Skeletal muscle tissue (tissue), 4 donors: ENCODE results near the gene SENP7. TPM values are rescaled to one million over a fixed set of nuclear protein-coding genes. Genes with fewer than 3 reads are reported as not detected.

Experiments used
- H3K27ac ChIP-seq: one replicate; pipeline ENCODE4 v1.7.0; 2013; ENCODE audit warnings: mild to moderate bottlenecking, low read depth, low read length, inconsistent platforms
- H3K27me3 ChIP-seq, 3 donors: one replicate each; pipeline ENCODE4 v1.7.0; 2013; ENCODE audit warnings: low read length in 3 of 3; ENCODE audit not compliant: control insufficient read depth in 3 of 3, insufficient read depth in 3 of 3
- H3K36me3 ChIP-seq, 3 donors: one replicate each; pipeline ENCODE4 v1.7.0; 2013; ENCODE audit warnings: low read length in 3 of 3; ENCODE audit not compliant: control insufficient read depth in 3 of 3, insufficient read depth in 3 of 3
- H3K4me1 ChIP-seq, 3 donors: one replicate each; pipeline ENCODE4 v1.7.0; 2013; ENCODE audit warnings: low read length in 3 of 3, mild to moderate bottlenecking in 3 of 3; ENCODE audit not compliant: control insufficient read depth in 3 of 3, insufficient read depth in 3 of 3
- H3K4me3 ChIP-seq, 3 donors: one replicate each; pipeline ENCODE4 v1.7.0; 2013; ENCODE audit warnings: low read length in 3 of 3
- H3K9ac ChIP-seq, 3 donors: one replicate each; pipeline ENCODE4 v1.7.0; 2013; ENCODE audit warnings: low read length in 3 of 3, mild to moderate bottlenecking in 3 of 3, moderate library complexity in 2 of 3, low read depth in 1 of 3
- H3K9me3 ChIP-seq, 3 donors: one replicate each; pipeline ENCODE4 v1.7.0; 2013; ENCODE audit warnings: low read length in 3 of 3; ENCODE audit not compliant: control insufficient read depth in 3 of 3
- total RNA-seq: library from RNA; depleted of rRNA; stranded (reverse); fragments of >200 nt; gene quantifications from one replicate; pipeline ENCODE4 v1.2.3, GENCODE V29; 2014
- donor health status: Osteomylitis.

SENP7 gene
- total RNA-seq, 1 donor from 2014 or later, result 33.4 TPM

GRCh38 chr3:101413656-101414055 lies 99.4 kb downstream of the SENP7 start:
- Histone ChIP-seq H3K27ac (no peak overlapping the region), H3K9me3 (no peaks in the 10 kb centered on the region), H3K4me1 (no peaks in the 10 kb centered on the region), H3K4me3 (no peak overlapping the region), H3K27me3 (no peaks in the 10 kb centered on the region), H3K9ac (no peak overlapping the region), H3K36me3 (peaks cover 0 to 4% (median 0%) of the 10 kb centered on the region in 3 donors)

- Histone ChIP-seq H3K36me3 (no peaks in the 10 kb centered on the region), H3K9me3 (peaks cover 0 to 4% (median 0%) of the 10 kb centered on the region in 3 donors), H3K4me3 (no peak overlapping the region), H3K4me1 (peaks cover 0 to 6% (median 6%) of the 10 kb centered on the region in 3 donors), H3K27ac (no peak overlapping the region), H3K9ac (no peak overlapping the region), H3K27me3 (no peaks in the 10 kb centered on the region)
Observed at GRCh38 chr3:101391413-101391950, 121.5 kb downstream of the SENP7 start.

DNA sequence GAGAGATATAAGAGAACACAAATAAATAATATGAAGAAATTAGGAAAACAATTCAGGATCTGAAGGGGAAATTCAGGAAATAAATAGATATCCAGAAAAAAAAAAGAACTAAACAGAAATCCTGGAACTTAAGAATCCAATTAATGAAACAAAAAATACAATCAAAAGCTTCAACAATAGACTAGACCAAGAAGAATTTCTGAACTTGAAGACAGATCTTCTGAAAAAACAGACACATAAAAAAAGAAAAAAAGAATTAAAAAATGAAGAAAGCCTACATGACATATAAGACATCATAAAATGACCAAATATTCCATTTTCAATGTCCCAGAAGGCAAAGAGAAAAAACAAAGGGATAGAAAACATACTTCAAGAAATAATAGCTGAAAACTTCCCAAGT lies 124.3 kb downstream of the SENP7 start:
- peaks cover 0 to 4% (median 0%) of the 10 kb centered on the region in 3 donors for H3K9me3 ChIP-seq

GRCh38 chr3:101387351-101387750 lies 125.7 kb downstream of the SENP7 start:
- peaks cover 0 to 12% (median 9%) of the 10 kb centered on the region in 3 donors for H3K4me1 ChIP-seq
- peaks cover 0 to 4% (median 0%) of the 10 kb centered on the region in 3 donors for H3K9me3 ChIP-seq
- no peaks in the 10 kb centered on the region for H3K36me3 ChIP-seq
- H3K9ac ChIP-seq, result no peak overlapping the region
- H3K27me3 ChIP-seq, result no peaks in the 10 kb centered on the region
- H3K4me3 ChIP-seq, result no peak overlapping the region
- no peak overlapping the region for H3K27ac ChIP-seq

More for the DNA sequence above, 124.3 kb downstream of the SENP7 start:
- H3K27me3 ChIP-seq, result no peaks in the 10 kb centered on the region
- H3K27ac ChIP-seq, result no peak overlapping the region
- no peak overlapping the region for H3K9ac ChIP-seq
- H3K4me3 ChIP-seq, result no peak overlapping the region
- peaks cover 0 to 12% (median 9%) of the 10 kb centered on the region in 3 donors for H3K4me1 ChIP-seq
- H3K36me3 ChIP-seq, result no peaks in the 10 kb centered on the region

DNA sequence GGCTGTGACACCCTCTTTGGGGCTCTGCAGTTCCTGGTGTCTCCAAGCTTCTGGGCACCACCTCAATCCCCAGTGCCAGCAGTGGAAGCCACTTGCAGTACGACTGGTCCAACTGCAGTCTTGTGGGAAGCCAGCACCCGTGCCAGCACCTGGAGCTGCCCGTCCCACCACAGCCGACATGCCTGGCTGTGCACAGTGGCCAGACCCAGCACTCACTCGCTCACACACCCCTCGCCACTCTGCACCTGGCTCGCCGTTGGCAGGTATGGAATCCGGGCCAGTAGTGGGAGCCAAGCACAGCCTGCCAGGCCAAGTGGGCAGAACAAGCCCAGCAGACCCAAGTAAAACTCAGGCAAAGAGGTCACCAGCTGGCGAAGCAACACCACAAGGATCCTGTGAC lies 128.6 kb downstream of the SENP7 start:
- no peak overlapping the region for H3K9ac ChIP-seq
- H3K9me3 ChIP-seq, result peaks cover 0 to 4% (median 0%) of the 10 kb centered on the region in 3 donors
- no peak overlapping the region for H3K4me3 ChIP-seq
- peaks cover 0 to 12% (median 9%) of the 10 kb centered on the region in 3 donors for H3K4me1 ChIP-seq
- H3K36me3 ChIP-seq, result no peaks in the 10 kb centered on the region
- no peaks in the 10 kb centered on the region for H3K27me3 ChIP-seq
- H3K27ac ChIP-seq, result no peak overlapping the region

DNA sequence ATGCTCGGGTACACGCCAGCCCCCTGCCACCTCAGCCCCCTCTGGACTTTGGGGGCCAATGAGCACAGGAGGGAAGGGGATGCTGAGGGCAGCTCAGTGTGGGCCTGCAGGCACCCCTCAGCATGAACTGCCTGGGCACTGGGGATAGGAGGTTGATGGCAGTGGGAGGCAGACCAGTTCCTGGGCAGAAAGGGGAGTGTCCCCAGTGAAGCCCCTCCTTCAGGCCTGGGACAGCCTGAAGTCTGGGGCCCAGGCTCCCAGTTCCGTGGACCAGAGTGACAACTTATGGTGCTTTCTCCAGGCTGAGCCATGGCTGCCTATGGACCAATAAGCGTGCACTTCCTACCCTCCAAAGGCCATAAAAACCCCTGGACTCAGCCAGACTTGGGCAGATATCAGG lies 129.4 kb downstream of the SENP7 start:
- Histone ChIP-seq H3K27me3 (no peaks in the 10 kb centered on the region), H3K9me3 (no peaks in the 10 kb centered on the region), H3K9ac (no peak overlapping the region), H3K4me1 (peaks cover 0 to 12% (median 9%) of the 10 kb centered on the region in 3 donors), H3K4me3 (no peak overlapping the region), H3K27ac (no peak overlapping the region), H3K36me3 (no peaks in the 10 kb centered on the region)

DNA sequence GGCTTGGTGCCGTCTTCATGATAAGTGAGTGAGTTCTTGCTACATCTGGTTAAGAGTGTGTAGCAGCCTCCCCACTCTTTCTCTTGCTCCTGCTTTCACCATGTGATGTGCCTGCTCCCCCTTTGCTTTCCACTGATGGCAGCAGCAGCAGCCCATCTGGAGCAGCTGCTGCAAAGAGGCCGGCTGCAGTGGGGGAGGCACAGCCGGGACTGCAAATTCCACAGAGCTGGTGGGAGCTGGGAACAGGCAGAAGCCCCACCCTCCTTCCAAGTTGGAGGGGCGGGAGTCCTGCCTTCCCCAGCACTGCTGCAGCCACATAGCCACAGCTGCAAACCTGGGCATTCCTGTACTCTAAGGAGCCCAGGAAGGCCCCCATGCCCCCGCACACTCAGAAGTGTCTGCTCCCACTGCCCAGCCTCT lies 129.8 kb downstream of the SENP7 start:
- no peaks in the 10 kb centered on the region for H3K36me3 ChIP-seq
- H3K27me3 ChIP-seq, result no peaks in the 10 kb centered on the region
- H3K9ac ChIP-seq, result no peak overlapping the region
- no peak overlapping the region for H3K4me3 ChIP-seq
- H3K27ac ChIP-seq, result no peak overlapping the region
- no peaks in the 10 kb centered on the region for H3K9me3 ChIP-seq
- H3K4me1 ChIP-seq, result peaks cover 0 to 12% (median 9%) of the 10 kb centered on the region in 3 donors

- H3K9ac ChIP-seq, result no peak overlapping the region
- no peaks in the 10 kb centered on the region for H3K36me3 ChIP-seq
- no peak overlapping the region for H3K27ac ChIP-seq
- H3K27me3 ChIP-seq, result no peaks in the 10 kb centered on the region
- no peaks in the 10 kb centered on the region for H3K9me3 ChIP-seq
- H3K4me3 ChIP-seq, result no peak overlapping the region
- peaks cover 6 to 14% (median 9%) of the 10 kb centered on the region in 3 donors for H3K4me1 ChIP-seq
Observed at GRCh38 chr3:101381809-101382208, 131.2 kb downstream of the SENP7 start.

- Histone ChIP-seq H3K27ac (no peak overlapping the region), H3K4me3 (no peak overlapping the region), H3K36me3 (no peaks in the 10 kb centered on the region), H3K9me3 (no peaks in the 10 kb centered on the region), H3K4me1 (peaks cover 0 to 9% (median 4%) of the 10 kb centered on the region in 3 donors), H3K27me3 (no peaks in the 10 kb centered on the region), H3K9ac (no peak overlapping the region)
Observed at GRCh38 chr3:101379658-101380376, 133.2 kb downstream of the SENP7 start.

GRCh38 chr3:101377796-101378195 lies 135.2 kb downstream of the SENP7 start:
- H3K27me3 ChIP-seq, result no peaks in the 10 kb centered on the region
- peaks cover 0 to 9% (median 4%) of the 10 kb centered on the region in 3 donors for H3K4me1 ChIP-seq
- H3K27ac ChIP-seq, result peak overlapping the region; percentile 13
- H3K9ac ChIP-seq, result no peak overlapping the region
- H3K9me3 ChIP-seq, result no peaks in the 10 kb centered on the region
- H3K36me3 ChIP-seq, result no peaks in the 10 kb centered on the region
- H3K4me3 ChIP-seq, result peak overlapping the region in 1 of 3 donors; percentile 20
